ENCODE results near the gene RMI2. TPM values are rescaled to one million over a fixed set of nuclear protein-coding genes. Genes with fewer than 3 reads are reported as not detected.

RMI2 gene
- total and polyA plus RNA-seq, 2 of the 8 experiments (the other 6 are each of a cell fraction or from before 2014, with no cell fraction given): 58.2 to 96.0 TPM

- Histone ChIP-seq H3K18ac (ENCODE audit: extremely low read depth, low read length) (peak overlapping the region; percentile 72; the same call in 1 of the 2 replicates), H3K4me2 (ENCODE audit: insufficient read depth in 1 of 2, low read depth in 2 of 2, low read length in 2 of 2) (no peak overlapping the region), H3K4me3 (ENCODE audit: extremely low read depth in 1 of 4, insufficient read depth in 2 of 4, low read depth in 3 of 4, low read length in 4 of 4) (no peak overlapping the region), H3K9me3 (ENCODE audit: insufficient read depth in 2 of 2, low read depth in 1 of 2, low read length in 1 of 2) (no peaks in the 10 kb centered on the region), H4K20me1 (replicated peaks in 1 of 2; ENCODE audit: control insufficient read depth in 1 of 2, insufficient read depth in 2 of 2, low read length in 2 of 2) (no peaks in the 10 kb centered on the region), H2BK12ac (ENCODE audit: low read depth, low read length) (peak overlapping the region; percentile 96), H3K79me2 (ENCODE audit: control insufficient read depth in 1 of 2, insufficient read depth in 2 of 2, low read length in 2 of 2) (no peaks in the 10 kb centered on the region), H2BK20ac (ENCODE audit: low read length) (peak overlapping the region; percentile 99), H3K27me3 (replicated peaks in 1 of 4; ENCODE audit: control insufficient read depth in 3 of 4, extremely low read depth in 1 of 4, insufficient read depth in 3 of 4, low read length in 3 of 4) (no peaks in the 10 kb centered on the region), H3K79me1 (ENCODE audit: low read depth, low read length) (no peaks in the 10 kb centered on the region), H3K56ac (replicated peaks; ENCODE audit: insufficient read length, low read depth, low read length) (no peak overlapping the region), H3K14ac (ENCODE audit: insufficient read length) (no peak overlapping the region), H3K23ac (ENCODE audit: insufficient read length) (no peak overlapping the region), H3K36me3 (ENCODE audit: control insufficient read depth in 2 of 4, insufficient read depth in 4 of 4, low read length in 3 of 4) (no peaks in the 10 kb centered on the region), H2BK120ac (replicated peaks; ENCODE audit: low read depth, low read length) (peak overlapping the region; percentile 62), H2BK5ac (ENCODE audit: low read depth, low read length) (peak overlapping the region; percentile 99), H3K4me1 (replicated peaks in 1 of 4; ENCODE audit: control insufficient read depth in 3 of 4, insufficient read depth in 4 of 4, low read length in 3 of 4) (peaks cover 13 to 16% (median 13%) of the 10 kb centered on the region in 4 experiments; a peak in 6 of 7 replicates), H3K9ac (replicated peaks in 1 of 4; ENCODE audit: extremely low read depth in 1 of 4, low read depth in 3 of 4, low read length in 3 of 4) (no peak overlapping the region), H2BK15ac (ENCODE audit: low read length) (peak overlapping the region; percentile 50), H2AK5ac (ENCODE audit: low read depth, low read length) (peak overlapping the region; percentile 99; the same call in 1 of the 2 replicates), H4K91ac (replicated peaks; ENCODE audit: insufficient read length, low read length) (peak overlapping the region; percentile 82), H3K4ac (replicated peaks; ENCODE audit: insufficient read length, low read depth, low read length) (peak overlapping the region; percentile 24), H2AFZ (ENCODE audit: low read length) (no peak overlapping the region), H3K27ac (ENCODE audit: low read depth, low read length) (no peak overlapping the region), H4K5ac (ENCODE audit: insufficient read length, low read depth, low read length) (no peak overlapping the region), H3K23me2 (ENCODE audit: low read depth, low read length) (peaks cover 7% of the 10 kb centered on the region; the same call in 1 of the 2 replicates), H4K8ac (ENCODE audit: extremely low read depth, insufficient read depth, low read length) (no peak overlapping the region)
- DNase-seq (ENCODE audit: low read depth in 1 of 2, low spot score in 2 of 2) (no peak), FAIRE-seq (no peak)
- 81% methylated on average over 10 of the region's 10 CpGs; no CpG with 5 or more reads in 1 of the 2 experiments for WGBS, 2 experiments (ENCODE audit: extremely low coverage in 1 of 2, insufficient coverage in 1 of 2, insufficient read length in 1 of 2, insufficient replicate concordance in 2 of 2, low coverage in 1 of 2, low lambda C conversion rate in 2 of 2, missing lambda C conversion rate in 1 of 2)
- CTCF ChIA-PET (ENCODE audit: partially characterized antibody): interaction anchor here (0.6 to 2.0 kb wide), 7 partner anchors 8 to 82 kb away, joined by 3 to 6 read pairs (median 3); partner anchors contain the start of gene SOCS1
- POLR2A ChIA-PET (ENCODE audit: partially characterized antibody): interaction anchor here (0.6 to 2.6 kb wide), 10 partner anchors 8 to 71 kb away, joined by 3 to 10 read pairs (median 4); partner anchors contain the start of gene SOCS1
- no peak for TF ChIP-seq RAD21 (IDR thresholded peaks at IDR 0.05 in 1 of 2, conservative IDR thresholded peaks at IDR 0.05 in 1 of 2; ENCODE audit: low read depth in 2 of 2, low read length in 2 of 2)
- no peak for TF ChIP-seq SUZ12 (IDR thresholded peaks at IDR 0.05; ENCODE audit: low read length)
- no peak for TF ChIP-seq HDAC2 (IDR thresholded peaks at IDR 0.05; ENCODE audit: borderline replicate concordance in 1 of 2, low read depth in 2 of 2, low read length in 2 of 2)
- no peak for TF ChIP-seq ASH2L (IDR thresholded peaks at IDR 0.05; ENCODE audit: low read length)
- no peak for TF ChIP-seq E2F6 (IDR thresholded peaks at IDR 0.05)
- no peak for TF ChIP-seq TCF12 (IDR thresholded peaks at IDR 0.05; ENCODE audit: low read depth, low read length)
- no peak for TF ChIP-seq BACH1 (IDR thresholded peaks at IDR 0.05; ENCODE audit: low read length)
- TF ChIP-seq ATF3 (IDR thresholded peaks at IDR 0.05; ENCODE audit: insufficient read depth, low read depth, low read length): no peak
- no peak for TF ChIP-seq KDM5A (IDR thresholded peaks at IDR 0.05; ENCODE audit: low read length)
- TF ChIP-seq HDAC6 (IDR thresholded peaks at IDR 0.05; ENCODE audit: low read depth, low read length): no peak
These were observed 19.7 kb upstream of the RMI2 start for GRCh38 chr16:11325404-11326083.
